Naive thymus-derived CD8-positive, alpha-beta T cell (primary cell): ENCODE measurements around the gene OR10G7. TPM values are rescaled to one million over a fixed set of nuclear protein-coding genes. Genes with fewer than 3 reads are reported as not detected.

Experiments
- ATAC-seq, 2 donors: fragments of 150-1000 bp; cut with Tn5 transposase in 1 of 2; sonication (Bioruptor Pico), chemical (Tn5 transposase) in 1 of 2; 1 replicate in 1 of 2; 2 replicates in 1 of 2; pipeline ENCODE4 v1.10.0; 2021; ENCODE audit warnings: mild to moderate bottlenecking in 2 of 2, moderate library complexity in 2 of 2
- POLR2A ChIA-PET: fragments of 350-600 bp; sonication (Branson Sonifier 250); formaldehyde crosslinking; loops from one replicate; lab custom pipeline; 2021; ENCODE audit warnings: antibody characterized with exemption; lab: Charles Lee
- DNase-seq, 10 donors: peaks; one replicate each; pipeline versions ENCODE4 v3.0.0 to v3.0.0-alpha.2; 2020 to 2022
- H3K27ac Mint-ChIP-seq, 10 donors: one replicate each; pipeline ENCODE4 v1.8.0; 2020 to 2022; ENCODE audit warnings: mild to moderate bottlenecking in 10 of 10, mixed read lengths in 10 of 10, moderate library complexity in 4 of 10, inconsistent platforms in 1 of 10
- H3K27me3 Mint-ChIP-seq, 5 donors: one replicate each; pipeline ENCODE4 v1.8.0; 2021 to 2022; ENCODE audit warnings: mixed read lengths in 5 of 5
- H3K36me3 Mint-ChIP-seq, 3 donors: one replicate each; pipeline ENCODE4 v1.8.0; 2020 to 2022; ENCODE audit warnings: mixed read lengths in 3 of 3, mild to moderate bottlenecking in 2 of 3, inconsistent platforms in 1 of 3
- H3K4me1 Mint-ChIP-seq, 4 donors: one replicate each; pipeline ENCODE4 v1.8.0; 2021 to 2022; ENCODE audit warnings: mixed read lengths in 4 of 4
- H3K4me3 Mint-ChIP-seq, 10 donors: one replicate each; pipeline ENCODE4 v1.8.0; 2020 to 2022; ENCODE audit warnings: mild to moderate bottlenecking in 10 of 10, mixed read lengths in 10 of 10, moderate library complexity in 6 of 10, inconsistent platforms in 1 of 10
- H3K9me3 Mint-ChIP-seq, 9 donors: one replicate each; pipeline ENCODE4 v1.8.0; 2020 to 2022; ENCODE audit warnings: mixed read lengths in 9 of 9, mild to moderate bottlenecking in 3 of 9, inconsistent platforms in 1 of 9, moderate library complexity in 1 of 9
- polyA plus RNA-seq, 3 donors: library from polyadenylated mRNA; unstranded; fragments of 300-500 nt; fragmentation: Illumina TruSeq; gene quantifications; one replicate each; pipeline ENCODE4 v1.2.3, GENCODE V29; 2021
- total RNA-seq, 8 experiments: library from RNA in 2 of 8; stranded (reverse) in 2 of 8; gene quantifications; one replicate each; pipeline ENCODE4 v1.2.3 and lab custom pipeline; 2021 to 2026

OR10G7 gene
- total and polyA plus RNA-seq, 5 experiments from 2014 or later: not detected

GRCh38 chr11:123995119-123995518 lies 46.0 kb downstream of the OR10G7 start, which contains the start of gene OR10G6:
Gene OR10G6 (minus strand): TSS chr11:123995161. CDS start chr11:123995161, 0 bp downstream.
- Mint-ChIP-seq H3K4me1 (no peaks in the 10 kb centered on the region), H3K9me3 (no peaks in the 10 kb centered on the region), H3K27me3 (peaks cover 0 to 15% (median 4%) of the 10 kb centered on the region in 5 donors), H3K36me3 (no peaks in the 10 kb centered on the region), H3K4me3 (no peak within 1 kb of the TSS), H3K27ac (no peak within 1 kb of the TSS)
- POLR2A ChIA-PET: no interaction called here
- ATAC-seq (no peak), DNase-seq (no peak)

Other genes starting within 250 kb of the OR10G7 start
- not detected for gene OR6M1, start 235.0 kb downstream of the OR10G7 start, total RNA-seq
- gene OR6M1, start 235.0 kb downstream of the OR10G7 start, polyA plus RNA-seq: not detected
- gene TMEM225, start 155.7 kb downstream of the OR10G7 start, total RNA-seq: not detected
- not detected for gene TMEM225, start 155.7 kb downstream of the OR10G7 start, polyA plus RNA-seq
- gene OR8D4, start 139.2 kb downstream of the OR10G7 start, total RNA-seq: not detected
- gene OR8D4, start 139.2 kb downstream of the OR10G7 start, polyA plus RNA-seq: not detected
- gene OR4D5, start 101.7 kb downstream of the OR10G7 start, total RNA-seq: not detected
- gene OR4D5, start 101.7 kb downstream of the OR10G7 start, polyA plus RNA-seq: not detected
- not detected for gene OR6T1, start 97.5 kb downstream of the OR10G7 start, total RNA-seq
- not detected for gene OR6T1, start 97.5 kb downstream of the OR10G7 start, polyA plus RNA-seq
- not detected for gene OR10S1, start 63.5 kb downstream of the OR10G7 start, total RNA-seq
- gene OR10S1, start 63.5 kb downstream of the OR10G7 start, polyA plus RNA-seq: not detected
- gene OR10G6, start 46.2 kb downstream of the OR10G7 start, total RNA-seq: not detected
- gene OR10G6, start 46.2 kb downstream of the OR10G7 start, polyA plus RNA-seq: not detected
- not detected for gene OR10G4, start 28.3 kb downstream of the OR10G7 start, total RNA-seq
- gene OR10G4, start 28.3 kb downstream of the OR10G7 start, polyA plus RNA-seq: not detected
- gene OR10G9, start 18.3 kb downstream of the OR10G7 start, total RNA-seq: not detected
- not detected for gene OR10G9, start 18.3 kb downstream of the OR10G7 start, polyA plus RNA-seq
- not detected for gene OR10G8, start 14.5 kb downstream of the OR10G7 start, total RNA-seq
- gene OR10G8, start 14.5 kb downstream of the OR10G7 start, polyA plus RNA-seq: not detected
- gene VWA5A, start 74.1 kb upstream of the OR10G7 start, total RNA-seq: 1 to 10 TPM; 7.9 to 8.9 TPM
- gene VWA5A, start 74.1 kb upstream of the OR10G7 start, polyA plus RNA-seq: 10 to 100 TPM in 1 of 3 donors, 1 to 10 TPM in 2; 5.8 to 10.8 (median 9.1) TPM
- gene OR10D3, start 142.0 kb upstream of the OR10G7 start, total RNA-seq: not detected
- gene OR10D3, start 142.0 kb upstream of the OR10G7 start, polyA plus RNA-seq: not detected
- gene OR8G1, start 199.8 kb upstream of the OR10G7 start, total RNA-seq: not detected
- not detected for gene OR8G1, start 199.8 kb upstream of the OR10G7 start, polyA plus RNA-seq
- not detected for gene OR8G5, start 215.1 kb upstream of the OR10G7 start, total RNA-seq
- gene OR8G5, start 215.1 kb upstream of the OR10G7 start, polyA plus RNA-seq: not detected